HCT116 (cell line): ENCODE data around the gene HHLA2. TPM values are rescaled to one million over a fixed set of nuclear protein-coding genes. Genes with fewer than 3 reads are reported as not detected.

ENCODE experiments used
- ATAC-seq: fragments of 200-7000 bp; cut with Tn5 transposase; 2 replicates; pipeline ENCODE4 v1.9.1; 2020; ENCODE audit warnings: mild to moderate bottlenecking, moderate library complexity
- BruUV-seq: library from RNA; stranded (reverse); fragments of 400-500 nt; replicated peaks from 2 replicates; lab custom pipeline; 2021; lab: Mats Ljungman, UMichigan
- CTCF ChIA-PET: fragments of 300-600 bp; sonication (Branson Sonifier 250); formaldehyde crosslinking; loops from one replicate; lab custom pipeline; 2021; ENCODE audit warnings: antibody characterized with exemption; lab: Charles Lee
- POLR2A ChIA-PET: fragments of 300-600, 350-600 bp; sonication (Branson Sonifier 250); formaldehyde crosslinking; loops from one replicate; lab custom pipeline; 2021; ENCODE audit warnings: antibody characterized with exemption; lab: Charles Lee
- RAD21 ChIA-PET, 2 experiments: fragments of 300-600 bp; sonication (Branson Sonifier 250); formaldehyde crosslinking; loops; one replicate each; lab custom pipeline; 2023; ENCODE audit warnings: low total read pairs in 2 of 2; ENCODE audit not compliant: uncharacterized antibody in 2 of 2, unreplicated experiment in 2 of 2, low non-redundant PET in 1 of 2; lab: Charles Lee
- DNase-seq: peaks from one replicate; pipeline ENCODE4 v3.0.0-alpha.2; 2010; ENCODE audit warnings: low read depth, low spot score
- H2AFZ ChIP-seq: fragments of 200-600 bp; shearing (Covaris generic), sonication (generic); 2 replicates; pipeline ENCODE4 v1.6.1; 2017; ENCODE audit warnings: low read depth, mixed run types, mixed read lengths, antibody characterized with exemption, low read length; ENCODE audit not compliant: poor library complexity, severe bottlenecking
- H3K27ac ChIP-seq: 2 replicates; pipeline ENCODE4 v1.5.1; 2012; ENCODE audit warnings: low read depth, low read length
- H3K27me3 ChIP-seq: fragments of 200-600 bp; sonication (generic); 2 replicates; pipeline ENCODE4 v1.6.1; 2016; ENCODE audit warnings: mixed run types, low read length, mixed read lengths; ENCODE audit not compliant: insufficient read depth
- H3K36me3 ChIP-seq, 2 experiments: fragments of 200-500 bp in 1 of 2; fragments of 200-600 bp in 1 of 2; sonication (Bioruptor generic) in 1 of 2; sonication (generic) in 1 of 2; 2 replicates each; pipeline versions ENCODE4 v1.5.1 to v1.6.1; 2014 to 2016; ENCODE audit warnings: low read length in 2 of 2, inconsistent platforms in 1 of 2, mixed read lengths in 1 of 2, mixed run types in 1 of 2; ENCODE audit not compliant: insufficient read depth in 2 of 2, control insufficient read depth in 1 of 2
- H3K4me1 ChIP-seq, 2 experiments: fragments of 200-600 bp in 1 of 2; sonication (generic) in 1 of 2; 2 replicates each; pipeline versions ENCODE4 v1.5.1 to v1.6.1; 2012 to 2017; ENCODE audit warnings: low read length in 2 of 2, inconsistent platforms in 1 of 2, mild to moderate bottlenecking in 1 of 2, mixed read lengths in 1 of 2, mixed run types in 1 of 2, moderate library complexity in 1 of 2; ENCODE audit not compliant: insufficient read depth in 2 of 2, control insufficient read depth in 1 of 2
- H3K4me2 ChIP-seq: fragments of 200-600 bp; sonication (generic); 2 replicates; pipeline ENCODE4 v1.6.1; 2017; ENCODE audit warnings: mixed run types, low read length, mixed read lengths
- H3K4me3 ChIP-seq, 2 experiments: fragments of 200-600 bp in 1 of 2; sonication (generic) in 1 of 2; replicated peaks in 1 of 2; 2 replicates each; pipeline ENCODE4 v1.5.1; 2011 to 2016; ENCODE audit warnings: low read length in 2 of 2, control low read depth in 1 of 2, low read depth in 1 of 2, mild to moderate bottlenecking in 1 of 2, mixed read lengths in 1 of 2, mixed run types in 1 of 2
- H3K79me2 ChIP-seq: fragments of 200-600 bp; sonication (generic); 2 replicates; pipeline ENCODE4 v1.6.1; 2017; ENCODE audit warnings: mild to moderate bottlenecking, mixed run types, low read length, moderate library complexity, mixed read lengths; ENCODE audit not compliant: insufficient read depth
- H3K9ac ChIP-seq: fragments of 200-600 bp; sonication (generic); 2 replicates; pipeline ENCODE4 v1.6.1; 2016; ENCODE audit warnings: low read length, mixed read lengths
- H3K9me2 ChIP-seq: fragments of 200-600 bp; sonication (generic), shearing (Covaris generic); 2 replicates; pipeline ENCODE4 v1.6.1; 2017; ENCODE audit warnings: mixed run types, mild to moderate bottlenecking, moderate library complexity; ENCODE audit not compliant: insufficient read depth
- H3K9me3 ChIP-seq, 2 experiments: fragments of 200-500 bp in 1 of 2; fragments of 200-600 bp in 1 of 2; sonication (Bioruptor generic) in 1 of 2; sonication (generic) in 1 of 2; 2 replicates each; pipeline ENCODE4 v1.6.1; 2014 to 2017; ENCODE audit warnings: low read length in 2 of 2, mixed read lengths in 2 of 2, inconsistent platforms in 1 of 2, low read depth in 1 of 2, mild to moderate bottlenecking in 1 of 2, mixed run types in 1 of 2, moderate library complexity in 1 of 2; ENCODE audit not compliant: control insufficient read depth in 1 of 2, insufficient read depth in 1 of 2
- H4K20me1 ChIP-seq: fragments of 200-600 bp; sonication (generic), shearing (Covaris generic); 2 replicates; pipeline ENCODE4 v1.6.1; 2017; ENCODE audit warnings: mixed run types, mild to moderate bottlenecking, moderate library complexity; ENCODE audit not compliant: insufficient read depth
- CBX3 ChIP-seq: IDR thresholded peaks from 2 replicates; pipeline ENCODE4 v1.6.1; 2012; ENCODE audit warnings: low read depth
- CEBPB ChIP-seq: IDR thresholded peaks from 2 replicates; pipeline ENCODE4 v1.6.1; 2012; ENCODE audit warnings: low read depth
- EGR1 ChIP-seq: IDR thresholded peaks from 2 replicates; pipeline ENCODE4 v1.6.1; 2012; ENCODE audit warnings: low read depth
- ELF1 ChIP-seq: IDR thresholded peaks from 2 replicates; pipeline ENCODE4 v1.6.1; 2012; ENCODE audit warnings: low read depth, borderline replicate concordance
- EZH2phosphoT487 ChIP-seq: fragments of 200-600 bp; IDR thresholded peaks from 2 replicates; pipeline ENCODE4 v1.6.1; 2018; ENCODE audit warnings: antibody characterized with exemption, borderline replicate concordance
- FOSL1 ChIP-seq: IDR thresholded peaks from 2 replicates; pipeline ENCODE4 v1.6.1; 2012; ENCODE audit warnings: low read depth
- JUND ChIP-seq: IDR thresholded peaks from 2 replicates; pipeline ENCODE4 v1.6.1; 2012
- POLR2AphosphoS5 ChIP-seq: IDR thresholded peaks from 2 replicates; pipeline ENCODE4 v1.6.1; 2011; ENCODE audit warnings: mild to moderate bottlenecking, low read depth, low read length, moderate library complexity
- RAD21 ChIP-seq: IDR thresholded peaks from 2 replicates; pipeline ENCODE4 v1.6.1; 2012; ENCODE audit warnings: low read depth, mild to moderate bottlenecking
- SIN3A ChIP-seq: IDR thresholded peaks from 2 replicates; pipeline ENCODE4 v1.6.1; 2012; ENCODE audit warnings: low read depth
- SP1 ChIP-seq: IDR thresholded peaks from 2 replicates; pipeline ENCODE4 v1.6.1; 2012; ENCODE audit warnings: low read depth
- YY1 ChIP-seq: IDR thresholded peaks from 2 replicates; pipeline ENCODE4 v1.6.1; 2011; ENCODE audit warnings: low read length, low read depth, moderate library complexity, mild to moderate bottlenecking; ENCODE audit not compliant: insufficient replicate concordance; ENCODE audit errors: extremely low read depth
- ZFX ChIP-seq: fragments of 450-650 bp; IDR thresholded peaks from 2 replicates; pipeline ENCODE4 v1.6.1; 2017
- ZNF274 ChIP-seq: fragments of 200-500 bp; sonication (Bioruptor generic); IDR thresholded peaks from 2 replicates; pipeline ENCODE4 v1.6.1; 2014; ENCODE audit warnings: mild to moderate bottlenecking, low read depth, low read length, inconsistent platforms
- intact Hi-C: fragments of 100-400 bp; cut with micrococcal nuclease; formaldehyde crosslinking; loops from 2 replicates; pipeline ENCODE4 v1.10.0; 2022
- total RNA-seq: library from RNA; stranded (reverse); gene quantifications from one replicate; pipeline ENCODE4 v1.2.1, GENCODE V29; 2021; ENCODE audit not compliant: unreplicated experiment
- TF ChIP-seq, protein P1 (sequence below): IDR thresholded peaks from 2 replicates; pipeline ENCODE4 v1.6.1; 2011; ENCODE audit warnings: mild to moderate bottlenecking, low read length, moderate library complexity; ENCODE audit not compliant: insufficient replicate concordance; ENCODE audit errors: extremely low read depth

The HHLA2 gene
- total RNA-seq, 1 experiment from 2014 or later = not detected

DNA sequence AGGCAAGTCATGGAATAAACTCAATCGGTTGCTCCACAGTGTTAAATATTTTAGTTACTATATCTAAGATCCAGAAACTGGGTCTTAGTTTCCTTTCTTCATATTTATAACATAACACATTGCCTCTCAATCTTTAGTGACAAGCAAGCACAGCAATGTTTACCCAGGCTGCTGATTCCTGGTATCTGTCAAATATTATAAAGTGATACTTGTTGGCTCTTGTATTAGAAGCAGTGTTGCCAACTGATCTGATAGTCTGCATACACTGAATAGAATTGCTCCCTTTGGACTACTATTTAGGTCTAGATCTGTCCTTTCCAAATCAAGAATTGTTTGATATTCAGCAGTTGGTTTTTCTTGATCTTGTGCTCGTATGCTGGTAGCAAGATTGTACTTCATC lies 7.2 kb upstream of the HHLA2 start:
- Histone ChIP-seq H3K36me3 (no peaks in the 10 kb centered on the region), H3K27ac (no peak overlapping the region), H3K9ac (no peak overlapping the region), H3K9me3 (no peaks in the 10 kb centered on the region), H3K27me3 (no peaks in the 10 kb centered on the region), H3K79me2 (no peaks in the 10 kb centered on the region), H3K4me3 (no peak overlapping the region), H3K9me2 (no peaks in the 10 kb centered on the region), H3K4me1 (no peaks in the 10 kb centered on the region), H2AFZ (no peak overlapping the region), H4K20me1 (no peaks in the 10 kb centered on the region), H3K4me2 (no peak overlapping the region)
- no peak for TF ChIP-seq FOSL1
- TF ChIP-seq RAD21 = no peak
- CTCF ChIA-PET = no interaction called here
- intact Hi-C loops = no loop called here
- POLR2A ChIA-PET = no interaction called here
- RAD21 ChIA-PET = no interaction called here
- BruUV-seq = no TSS peak
- DNase-seq (no peak), ATAC-seq (no peak)

DNA sequence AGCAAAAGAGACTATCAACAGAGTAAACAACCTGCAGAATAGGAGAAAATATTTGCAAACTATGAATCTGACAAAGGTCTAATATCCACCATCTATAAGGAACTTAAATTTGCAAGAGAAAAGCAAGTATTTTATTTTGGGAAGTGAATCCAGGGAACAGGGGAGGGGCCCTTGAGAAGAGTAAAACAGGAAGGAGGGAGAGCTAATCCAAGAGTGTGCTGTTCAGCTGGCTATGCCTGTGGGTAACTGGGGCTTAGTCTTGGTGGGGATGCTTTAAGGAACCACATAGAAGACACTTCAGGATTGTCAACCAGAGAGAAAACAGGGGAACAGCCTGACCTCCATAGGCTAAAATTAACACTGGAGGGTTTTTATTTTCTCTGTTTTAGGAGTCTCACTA lies 3.9 kb upstream of the HHLA2 start:
- no peak overlapping the region for H3K9ac ChIP-seq
- DNase-seq (no peak), ATAC-seq (no peak)
- TF ChIP-seq SP1 (no peak), EGR1 (no peak), ELF1 (no peak)
- no peaks in the 10 kb centered on the region for H3K9me2 ChIP-seq
- H3K27ac ChIP-seq = no peak overlapping the region
- H3K79me2 ChIP-seq = no peaks in the 10 kb centered on the region
- no peaks in the 10 kb centered on the region for H3K36me3 ChIP-seq
- POLR2A ChIA-PET = no interaction called here
- RAD21 ChIA-PET = no interaction called here
- H3K4me1 ChIP-seq = no peaks in the 10 kb centered on the region
- H3K4me3 ChIP-seq = no peak overlapping the region
- H3K9me3 ChIP-seq = no peaks in the 10 kb centered on the region
- no TSS peak for BruUV-seq
- no peak overlapping the region for H2AFZ ChIP-seq
- intact Hi-C loops = no loop called here
- no peaks in the 10 kb centered on the region for H4K20me1 ChIP-seq
- CTCF ChIA-PET = no interaction called here
- no peak overlapping the region for H3K4me2 ChIP-seq
- H3K27me3 ChIP-seq = no peaks in the 10 kb centered on the region

DNA sequence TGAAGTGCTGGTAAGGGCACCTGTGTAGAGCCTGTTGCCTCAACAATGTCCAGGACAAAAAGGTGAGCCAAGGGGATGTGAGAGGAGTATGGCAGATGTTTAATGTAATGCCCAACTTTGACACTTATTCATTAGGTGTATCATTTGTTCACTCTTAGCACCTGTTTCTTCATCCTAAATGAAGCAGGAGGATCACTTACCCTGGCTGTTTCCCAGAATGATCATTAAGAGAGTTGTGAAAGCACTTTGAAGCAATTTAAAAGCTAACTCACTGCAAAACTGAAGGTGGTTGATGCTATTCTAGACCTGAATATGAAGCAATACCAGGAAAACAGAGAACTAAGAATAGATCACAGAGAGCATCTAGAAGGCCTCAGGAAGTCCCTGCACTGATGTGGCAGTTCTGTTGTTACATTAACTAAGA lies 3.4 kb upstream of the HHLA2 start:
- DNase-seq = no peak
- no peak for ATAC-seq
- no peak for TF ChIP-seq ZFX
- no peak for TF ChIP-seq EZH2phosphoT487
- TF ChIP-seq CEBPB = no peak
- TF ChIP-seq SIN3A = no peak
- TF ChIP-seq SP1 = no peak
- TF ChIP-seq, protein P1, sequence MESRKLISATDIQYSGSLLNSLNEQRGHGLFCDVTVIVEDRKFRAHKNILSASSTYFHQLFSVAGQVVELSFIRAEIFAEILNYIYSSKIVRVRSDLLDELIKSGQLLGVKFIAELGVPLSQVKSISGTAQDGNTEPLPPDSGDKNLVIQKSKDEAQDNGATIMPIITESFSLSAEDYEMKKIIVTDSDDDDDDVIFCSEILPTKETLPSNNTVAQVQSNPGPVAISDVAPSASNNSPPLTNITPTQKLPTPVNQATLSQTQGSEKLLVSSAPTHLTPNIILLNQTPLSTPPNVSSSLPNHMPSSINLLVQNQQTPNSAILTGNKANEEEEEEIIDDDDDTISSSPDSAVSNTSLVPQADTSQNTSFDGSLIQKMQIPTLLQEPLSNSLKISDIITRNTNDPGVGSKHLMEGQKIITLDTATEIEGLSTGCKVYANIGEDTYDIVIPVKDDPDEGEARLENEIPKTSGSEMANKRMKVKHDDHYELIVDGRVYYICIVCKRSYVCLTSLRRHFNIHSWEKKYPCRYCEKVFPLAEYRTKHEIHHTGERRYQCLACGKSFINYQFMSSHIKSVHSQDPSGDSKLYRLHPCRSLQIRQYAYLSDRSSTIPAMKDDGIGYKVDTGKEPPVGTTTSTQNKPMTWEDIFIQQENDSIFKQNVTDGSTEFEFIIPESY = no peak
- TF ChIP-seq ZNF274 = no peak
- TF ChIP-seq POLR2AphosphoS5 = no peak
- no peak for TF ChIP-seq CBX3
- TF ChIP-seq EGR1 = no peak
- TF ChIP-seq YY1 = no peak
- no peak for TF ChIP-seq ELF1
- no peak for TF ChIP-seq JUND

More for the DNA sequence above, 3.4 kb upstream of the HHLA2 start:
- ChIA-PET POLR2A (no interaction called here), CTCF (no interaction called here), RAD21 (no interaction called here)
- Histone ChIP-seq H3K4me3 (no peak overlapping the region), H3K27ac (no peak overlapping the region), H3K79me2 (no peaks in the 10 kb centered on the region), H4K20me1 (no peaks in the 10 kb centered on the region), H3K27me3 (no peaks in the 10 kb centered on the region), H2AFZ (no peak overlapping the region), H3K36me3 (no peaks in the 10 kb centered on the region), H3K4me1 (no peaks in the 10 kb centered on the region), H3K9me2 (no peaks in the 10 kb centered on the region), H3K9ac (no peak overlapping the region), H3K9me3 (no peaks in the 10 kb centered on the region), H3K4me2 (no peak overlapping the region)
- no TSS peak for BruUV-seq
- intact Hi-C loops = no loop called here
